Ramos (cell line): Measurements from ENCODE around the gene HSD17B1.

Experiments
- in situ Hi-C: fragments of 300-500 bp; cut with MboI; formaldehyde crosslinking; loops from one replicate; pipeline ENCODE4 v1.14.3; 2022; ENCODE audit warnings: low sequenced_read_pairs; ENCODE audit not compliant: unreplicated experiment

Gene HSD17B1

DNA sequence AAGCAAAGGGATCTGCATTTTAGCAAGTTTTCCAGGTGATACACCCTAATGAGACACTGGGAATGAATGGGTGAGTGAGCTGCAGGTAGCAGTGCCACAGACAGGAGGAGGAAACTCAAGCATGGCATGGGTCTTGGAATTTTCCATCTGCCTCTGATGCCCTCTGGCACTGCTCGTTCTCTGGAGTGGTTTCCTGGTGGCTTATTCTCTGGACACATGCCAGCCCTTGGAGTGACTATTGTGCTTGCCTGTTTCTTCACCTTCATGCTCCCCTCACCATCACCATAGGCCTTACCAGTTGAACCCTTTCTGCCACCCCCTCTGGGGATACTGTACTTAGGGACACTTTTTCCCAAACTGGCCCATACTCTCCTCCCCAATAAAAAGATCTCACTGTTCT, 10.8 kb downstream of the HSD17B1 start:
- in situ Hi-C loops = no loop called here

DNA sequence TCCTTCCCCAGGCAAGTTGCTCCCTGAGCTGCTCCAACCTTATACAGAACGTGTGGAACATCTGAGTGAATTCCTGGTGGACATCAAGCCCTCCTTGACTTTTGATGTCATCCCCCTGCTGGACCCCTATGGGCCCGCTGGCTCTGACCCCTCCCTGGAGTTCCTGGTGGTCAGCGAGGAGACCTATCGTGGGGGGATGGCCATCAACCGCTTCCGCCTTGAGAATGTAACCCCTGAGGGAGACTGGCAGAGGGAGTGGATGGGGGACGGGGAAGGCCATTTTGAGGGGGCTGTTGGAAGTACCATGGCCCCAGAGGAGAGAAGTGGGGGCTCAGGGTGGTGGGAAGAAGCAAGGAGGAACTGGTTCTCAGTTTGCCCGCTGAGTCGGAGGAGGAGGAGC, 11.2 kb downstream of the HSD17B1 start:
- in situ Hi-C loops = no loop called here

DNA sequence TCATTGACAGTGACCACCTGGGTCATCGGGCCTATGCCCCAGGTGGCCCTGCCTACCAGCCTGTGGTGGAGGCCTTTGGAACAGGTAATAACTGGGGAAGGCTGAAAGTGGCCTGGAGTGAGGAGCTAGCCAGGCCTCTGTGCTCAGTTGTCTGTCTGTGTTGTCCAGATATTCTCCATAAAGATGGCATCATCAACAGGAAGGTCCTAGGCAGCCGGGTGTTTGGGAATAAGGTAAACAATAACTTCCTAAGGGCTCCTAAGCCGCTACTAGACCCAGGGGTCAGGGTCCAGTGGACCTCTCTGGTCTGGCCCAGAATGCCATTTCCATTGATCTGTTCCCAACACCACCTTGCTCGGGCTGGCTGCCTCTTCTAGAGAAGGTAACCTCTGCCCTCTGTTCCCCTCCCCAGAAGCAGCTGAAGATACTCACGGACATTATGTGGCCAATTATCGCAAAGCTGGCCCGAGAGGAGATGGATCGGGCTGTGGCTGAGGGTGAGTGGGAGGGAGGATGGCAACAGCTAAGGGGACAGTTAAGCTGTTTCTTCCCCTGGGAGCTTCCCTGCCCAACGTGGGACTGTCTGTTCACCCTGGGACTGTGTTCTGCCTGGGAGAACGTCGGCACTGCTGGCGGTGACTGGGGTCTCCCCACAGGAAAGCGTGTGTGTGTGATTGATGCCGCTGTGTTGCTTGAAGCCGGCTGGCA, 12.2 kb downstream of the HSD17B1 start:
- in situ Hi-C loops = no loop called here

DNA sequence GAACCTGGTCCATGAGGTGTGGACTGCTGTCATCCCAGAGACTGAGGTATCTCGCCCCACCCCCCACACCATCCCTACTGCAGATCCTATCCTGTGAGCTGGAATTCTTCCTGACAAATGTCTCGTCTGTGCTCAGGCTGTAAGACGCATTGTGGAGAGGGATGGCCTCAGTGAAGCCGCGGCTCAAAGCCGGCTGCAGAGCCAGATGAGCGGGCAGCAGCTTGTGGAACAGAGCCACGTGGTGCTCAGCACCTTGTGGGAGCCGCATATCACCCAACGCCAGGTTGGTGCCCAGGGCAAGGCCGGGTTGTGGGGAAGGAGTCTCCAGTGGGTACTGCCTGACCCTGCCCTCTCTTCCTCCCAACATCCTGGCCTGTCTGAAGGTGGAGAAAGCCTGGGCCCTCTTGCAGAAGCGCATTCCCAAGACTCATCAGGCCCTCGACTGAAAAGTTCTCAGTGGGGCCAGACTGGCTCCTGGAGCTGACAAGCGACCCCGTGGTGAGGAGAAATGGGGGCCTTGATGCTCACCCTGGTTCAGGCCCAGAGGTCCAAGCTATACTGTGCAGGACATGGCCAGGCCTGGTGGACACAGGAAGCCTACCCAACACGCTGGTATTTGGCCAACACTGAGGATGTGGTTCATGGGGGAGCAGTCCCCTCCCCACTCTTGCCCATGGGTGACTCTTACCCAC, 12.9 kb downstream of the HSD17B1 start:
- in situ Hi-C loops = no loop called here

DNA sequence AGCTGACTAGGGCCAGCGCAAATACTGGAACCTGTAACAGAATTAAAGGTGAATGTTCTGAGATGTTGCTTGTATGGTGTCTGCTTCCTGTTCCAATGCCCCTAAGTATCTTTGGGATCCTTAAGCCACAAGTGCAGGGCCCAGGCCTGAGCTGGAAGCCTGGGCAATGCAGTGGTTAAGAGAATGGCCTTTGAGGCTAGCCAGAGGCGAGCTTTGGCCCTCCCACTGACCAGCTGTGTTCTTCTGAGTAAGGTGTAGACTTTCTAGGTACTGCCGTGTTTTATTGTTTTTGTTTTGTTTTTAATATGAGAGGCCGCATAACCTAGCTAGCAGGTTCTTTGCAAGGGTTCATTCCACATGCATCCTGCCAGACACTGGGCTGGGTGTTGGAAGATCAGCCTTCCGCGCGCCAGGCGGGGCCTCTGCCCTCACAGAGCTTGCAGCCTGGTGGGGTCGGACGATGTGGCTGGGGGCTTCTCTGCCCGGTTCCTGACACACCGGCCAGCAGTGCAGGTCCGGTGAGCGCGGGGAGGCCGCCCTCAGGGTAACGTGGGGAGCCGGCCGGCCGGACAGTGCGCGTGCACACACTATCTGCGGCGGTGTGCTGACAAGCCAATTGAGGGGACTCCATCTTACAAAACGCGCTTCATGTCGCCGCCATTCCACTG, 13.6 kb downstream of the HSD17B1 start:
- in situ Hi-C loops = no loop called here

DNA sequence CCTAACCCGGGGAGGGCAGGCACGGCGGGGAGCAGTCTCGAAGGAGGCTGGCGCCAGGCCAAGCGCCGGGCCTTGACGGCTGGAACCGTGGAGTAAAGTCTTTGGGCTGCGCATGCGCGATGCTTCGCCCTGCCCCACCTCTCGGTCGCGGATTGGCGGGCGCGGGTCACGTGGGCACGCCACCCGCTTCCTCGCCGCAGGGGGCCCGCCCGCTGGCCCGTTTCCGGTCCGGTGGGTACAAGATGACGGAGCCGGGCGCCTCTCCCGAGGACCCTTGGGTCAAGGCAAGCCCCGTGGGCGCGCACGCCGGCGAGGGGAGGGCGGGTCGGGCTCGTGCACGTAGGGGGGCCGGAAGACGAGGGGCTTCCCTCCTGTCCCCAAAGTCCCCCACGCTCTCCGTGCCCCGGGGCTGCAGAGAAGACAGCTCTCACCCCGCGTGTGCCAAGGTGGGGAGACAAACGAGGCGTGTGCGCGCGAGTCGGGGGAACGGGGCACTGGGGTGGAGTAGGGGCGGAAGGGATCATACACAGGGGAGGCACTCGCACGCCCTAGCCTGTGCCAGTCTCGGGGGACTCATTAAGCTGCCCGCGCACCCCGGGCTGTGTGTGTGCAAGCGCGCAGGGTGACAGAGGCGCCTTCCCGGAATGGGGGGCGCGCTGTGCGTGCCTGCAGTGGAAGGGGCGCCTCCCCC, 14.3 kb downstream of the HSD17B1 start, which contains the start of gene MLX:
Gene MLX, plus strand, starts transcription at position 218 of the 691 bp plus-strand sequence. Its CDS starts 25 bp downstream, at position 243.
- in situ Hi-C loops = no loop called here

DNA sequence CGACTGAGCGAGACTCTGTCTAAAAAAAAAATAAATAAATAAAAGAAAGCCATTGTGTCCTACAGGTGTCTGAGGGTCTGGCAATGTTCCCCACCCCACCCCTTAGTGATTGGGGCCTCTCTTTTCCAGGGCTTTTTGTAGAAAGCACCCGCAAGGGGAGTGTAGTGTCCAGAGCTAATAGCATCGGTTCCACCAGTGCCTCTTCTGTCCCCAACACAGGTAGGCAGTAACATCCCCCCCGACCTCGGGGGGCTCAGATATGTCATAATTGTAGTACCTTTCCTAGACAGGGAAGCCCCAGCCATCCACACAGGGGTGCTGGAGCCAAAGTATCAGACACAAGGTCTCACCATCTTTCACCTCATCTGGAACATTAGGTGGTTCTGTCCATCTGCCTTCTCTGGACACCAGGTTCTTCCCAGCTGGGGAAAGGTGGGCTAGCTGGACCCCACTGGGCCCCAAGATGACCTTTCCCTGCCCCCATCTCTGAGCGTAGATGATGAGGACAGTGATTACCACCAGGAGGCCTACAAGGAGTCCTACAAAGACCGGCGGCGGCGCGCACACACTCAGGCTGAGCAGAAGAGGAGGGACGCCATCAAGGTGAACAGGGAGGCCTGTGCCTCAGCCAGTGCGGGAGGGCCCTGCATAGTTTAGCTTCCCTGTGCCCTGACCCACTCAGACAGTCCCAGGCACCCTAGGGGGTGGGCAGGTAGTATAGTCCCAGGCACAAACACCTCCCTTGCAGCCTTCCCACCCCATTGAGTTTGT, 15.8 kb downstream of the HSD17B1 start:
- in situ Hi-C loops = no loop called here

DNA sequence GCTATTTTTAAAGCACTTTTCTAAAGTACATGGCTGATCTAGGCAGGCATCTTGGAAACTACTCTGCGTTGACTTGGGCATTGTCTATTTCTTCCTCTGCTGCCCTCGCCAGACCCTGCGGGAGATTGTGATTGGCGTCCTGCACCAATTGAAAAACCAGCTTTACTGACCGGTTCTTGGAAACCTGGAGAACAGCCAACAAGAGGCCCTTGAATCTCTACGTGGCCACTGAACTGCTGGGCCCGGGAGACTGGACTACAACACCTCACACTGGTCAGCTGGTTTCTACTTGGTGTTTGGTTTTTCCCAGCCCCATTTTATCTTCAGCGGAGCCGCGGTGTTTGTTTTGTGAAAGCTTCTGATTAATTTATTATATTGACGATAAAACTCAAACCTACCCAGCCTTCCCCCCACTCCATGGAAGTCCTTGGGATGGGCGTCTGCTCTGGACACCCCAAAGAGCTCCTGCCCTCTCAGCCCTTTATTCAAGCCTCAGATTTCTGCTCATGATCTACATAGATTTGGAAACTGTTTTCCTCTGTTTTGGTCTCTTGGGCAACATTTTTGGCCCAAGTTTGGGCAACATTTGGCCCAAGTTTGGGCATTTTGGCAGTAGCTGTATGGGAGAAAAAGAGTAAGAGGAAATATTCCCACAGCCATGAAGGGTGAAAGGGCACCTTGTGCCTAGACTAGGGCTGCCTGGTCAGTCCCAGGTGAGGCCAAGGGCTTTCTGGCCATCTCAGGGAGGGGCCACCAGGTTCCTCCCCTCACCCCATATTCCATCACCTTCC, 18.9 kb downstream of the HSD17B1 start:
- in situ Hi-C loops = loop anchor here (10.0 kb wide), 2 partner anchors 193 to 413 kb away; partner anchors contain the start of genes PTGES3L, RAMP2 and RUNDC1

DNA sequence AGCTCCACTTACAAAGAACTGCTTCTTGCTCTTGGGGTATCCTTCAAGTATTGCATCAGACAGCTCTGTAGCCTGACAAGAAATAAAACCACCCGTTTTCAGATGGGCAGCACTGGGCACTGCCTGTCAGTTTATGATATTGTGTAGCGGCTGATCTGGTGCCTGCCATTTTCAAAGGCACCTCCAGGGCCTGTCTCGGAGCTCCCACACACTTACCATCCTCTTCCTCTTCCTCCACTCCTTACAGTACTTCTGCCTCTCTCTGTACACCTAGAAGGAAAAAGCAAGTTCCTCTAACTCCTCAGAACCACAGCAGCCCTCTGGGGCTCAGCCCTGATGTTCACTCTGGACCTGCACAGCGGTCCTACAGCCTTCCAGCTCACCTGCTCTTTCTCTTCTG, 20.4 kb downstream of the HSD17B1 start:
- in situ Hi-C loops = loop anchor here (10.0 kb wide), 2 partner anchors 192 to 412 kb away; partner anchors contain the start of genes PTGES3L, RAMP2 and RUNDC1

DNA sequence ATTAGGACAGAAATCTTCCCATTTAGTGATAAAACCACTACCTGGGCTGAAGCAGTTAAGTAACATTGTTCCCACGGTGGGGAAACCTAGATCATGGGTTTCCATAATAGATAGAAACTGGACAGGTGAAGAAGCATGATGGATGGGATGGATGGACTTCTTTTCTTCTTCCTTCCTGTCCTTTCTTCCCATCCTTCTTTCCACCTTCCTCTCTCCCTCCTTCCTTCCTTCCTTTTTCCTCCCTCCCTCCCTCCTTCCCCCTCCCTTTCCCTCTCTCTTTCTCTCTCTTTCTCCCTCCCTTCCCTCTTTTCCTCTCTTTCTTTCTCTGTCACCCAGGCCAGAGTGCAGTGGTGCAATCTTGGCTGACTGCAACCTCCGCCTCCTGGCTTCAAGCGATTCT, 21.7 kb downstream of the HSD17B1 start:
- in situ Hi-C loops = loop anchor here (10.0 kb wide), 2 partner anchors 190 to 410 kb away; partner anchors contain the start of genes PTGES3L, RAMP2 and RUNDC1

DNA sequence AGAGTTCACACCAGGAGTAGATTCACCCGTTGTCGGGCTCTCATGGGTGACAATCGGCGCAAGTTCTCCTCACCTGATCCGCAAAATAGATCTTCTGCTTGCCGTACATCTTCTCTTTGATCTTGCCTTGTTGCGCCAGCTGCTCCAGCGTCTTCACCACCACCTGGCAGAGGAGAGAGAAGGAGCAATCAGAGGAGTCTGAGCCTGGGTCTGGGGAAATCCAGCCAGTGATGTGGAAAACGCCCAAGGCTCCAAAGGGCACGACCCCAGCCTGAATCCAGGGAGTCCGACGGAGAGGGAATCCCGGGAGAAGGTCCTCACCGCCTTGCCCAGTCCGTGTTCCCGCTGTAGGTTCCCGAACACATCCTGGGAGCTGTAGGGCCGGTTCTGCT, 24.4 kb downstream of the HSD17B1 start:
- in situ Hi-C loops = loop anchor here (5.0 to 25.0 kb wide), 4 partner anchors 105 to 785 kb away; partner anchors contain the start of genes CCR10, CNTNAP1, PTGES3L and RAMP2

DNA sequence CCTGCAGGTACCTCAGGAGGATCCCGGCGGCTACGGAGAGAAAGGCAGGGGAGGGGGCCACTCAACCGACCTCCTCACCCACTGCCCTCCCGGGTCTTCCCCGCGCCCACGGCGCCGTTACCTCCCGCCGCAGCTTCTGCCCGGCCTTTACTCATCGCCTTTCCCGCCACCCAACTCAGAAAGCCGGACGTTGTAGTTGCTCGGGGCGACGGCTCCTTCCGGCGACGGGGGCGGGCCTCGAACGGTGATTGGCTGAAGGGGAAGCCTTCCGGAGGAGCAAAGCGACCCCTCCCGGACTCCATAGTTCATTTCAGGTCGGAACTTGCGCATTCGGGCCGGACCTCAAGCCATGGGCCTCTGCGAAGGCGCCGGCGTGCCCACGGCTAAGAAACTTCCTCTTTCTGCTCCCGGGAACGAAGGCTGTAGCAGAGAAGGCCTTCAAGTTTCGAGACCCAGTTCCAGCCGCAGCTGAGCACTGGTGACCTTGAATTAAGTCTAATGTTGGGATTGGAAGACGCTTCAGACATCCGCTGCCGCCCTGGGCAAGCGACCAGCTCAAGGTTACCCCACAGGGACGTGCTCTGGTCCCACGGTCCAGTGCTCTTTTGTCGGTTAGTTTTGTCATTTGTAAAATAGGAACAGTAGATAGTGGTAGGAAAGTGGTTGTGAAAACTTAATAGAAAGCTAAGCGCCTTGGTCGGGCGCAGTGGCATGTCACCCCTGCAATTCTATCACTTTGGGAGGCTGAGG, 25.0 kb downstream of the HSD17B1 start, which contains the start of gene PSMC3IP:
Gene PSMC3IP, minus strand, starts transcription at position 198 of the 750 bp plus-strand sequence. Its CDS starts 43 bp downstream, at position 155.
- in situ Hi-C loops = loop anchor here (5.0 to 25.0 kb wide), 4 partner anchors 105 to 785 kb away; partner anchors contain the start of genes CCR10, CNTNAP1, PTGES3L and RAMP2

DNA sequence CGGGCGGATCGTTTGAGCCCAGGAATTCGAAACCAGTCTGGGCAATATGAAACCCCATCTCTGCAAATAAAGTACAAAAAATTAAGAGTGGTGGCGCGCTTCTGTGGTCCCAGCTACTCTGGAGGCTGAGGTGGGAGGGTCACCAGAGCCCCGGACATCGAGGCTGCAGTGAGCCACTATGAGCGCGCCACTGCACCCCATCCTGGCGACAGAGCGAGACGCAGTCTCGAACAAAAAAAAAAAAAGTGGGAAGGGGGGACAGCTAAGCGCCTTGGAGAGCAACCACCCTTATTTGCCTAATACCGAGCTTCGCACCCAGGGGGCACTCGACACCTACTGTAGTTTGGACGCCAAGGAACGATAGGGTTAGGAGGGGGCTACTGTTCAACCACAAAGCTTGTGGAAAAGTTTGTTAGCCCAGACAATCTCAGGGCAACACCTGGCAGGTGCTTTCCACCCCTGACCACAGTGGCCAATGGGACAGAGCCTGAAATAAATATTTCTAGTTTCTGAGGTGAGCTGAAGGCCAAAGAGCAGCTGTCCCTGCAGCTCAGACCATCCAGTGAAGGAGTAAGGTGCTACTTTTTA, 25.7 kb downstream of the HSD17B1 start:
- in situ Hi-C loops = loop anchor here (5.0 to 25.0 kb wide), 4 partner anchors 104 to 784 kb away; partner anchors contain the start of genes CCR10, CNTNAP1, PTGES3L and RAMP2

DNA sequence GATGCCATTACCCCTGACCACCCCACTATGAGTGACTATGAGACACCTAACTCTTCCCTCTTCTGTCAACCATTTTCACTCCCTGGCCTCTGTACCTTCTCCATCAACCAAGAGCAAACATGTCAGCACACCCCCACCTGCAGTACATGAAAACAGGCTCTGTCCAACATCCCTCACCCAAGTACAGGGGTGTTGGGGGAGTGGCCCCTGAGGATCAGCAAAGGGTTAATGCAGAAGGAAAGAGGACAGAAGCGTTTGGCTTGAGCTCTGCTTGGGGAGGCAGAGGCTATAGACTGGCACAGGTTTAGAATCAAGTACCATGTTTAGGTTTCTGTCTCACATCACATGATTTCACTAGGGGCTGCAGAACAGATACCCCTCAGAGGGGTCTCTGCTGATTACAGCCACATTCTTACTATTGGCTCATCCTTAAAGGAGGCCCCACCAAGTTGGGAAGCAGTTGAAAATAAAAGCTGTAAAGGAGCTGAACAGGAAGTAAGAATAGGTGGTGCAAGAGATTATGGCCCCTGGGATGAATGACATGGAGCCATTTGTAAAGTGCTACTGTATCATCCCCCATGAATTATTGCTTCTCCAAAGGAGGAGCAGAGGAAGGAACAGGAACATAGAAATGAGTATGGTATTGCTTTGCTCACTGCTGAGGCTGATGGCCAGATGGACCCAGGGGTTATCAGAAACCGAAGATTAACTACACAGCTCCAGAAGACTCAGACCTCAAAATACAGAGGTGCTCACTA, 27.2 kb downstream of the HSD17B1 start:
- in situ Hi-C loops = loop anchor here (5.0 to 25.0 kb wide), 4 partner anchors 102 to 782 kb away; partner anchors contain the start of genes CCR10, CNTNAP1, PTGES3L and RAMP2

DNA sequence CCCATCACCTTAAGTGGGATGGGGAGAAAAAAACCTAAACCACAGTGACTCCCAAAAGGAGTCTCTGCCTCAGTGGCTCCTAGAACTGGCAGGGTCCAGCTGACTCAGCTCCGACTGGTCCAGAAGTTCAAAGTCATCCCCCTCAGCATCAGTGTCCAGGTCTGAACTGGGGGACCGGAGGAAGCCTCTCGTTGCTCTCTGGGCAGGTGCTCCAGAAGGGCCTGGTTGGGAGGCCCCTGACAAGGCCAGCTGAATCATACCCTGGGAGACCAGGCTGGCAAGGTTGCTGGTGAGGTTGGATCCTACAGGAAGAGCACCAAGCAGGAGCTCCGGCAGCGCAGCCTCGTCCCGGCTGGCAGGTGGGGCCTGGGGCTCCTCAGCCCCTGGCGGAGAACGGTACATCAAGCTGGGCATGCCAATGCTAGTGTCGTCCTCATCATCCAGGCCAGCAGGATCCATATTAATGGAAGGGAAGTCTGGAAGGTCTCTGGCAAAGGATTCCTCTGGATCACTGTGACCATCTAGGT, 29.1 kb downstream of the HSD17B1 start:
- in situ Hi-C loops = loop anchor here (25.0 kb wide), 1 partner anchor 780 kb away; no protein-coding TSS in a partner anchor

DNA sequence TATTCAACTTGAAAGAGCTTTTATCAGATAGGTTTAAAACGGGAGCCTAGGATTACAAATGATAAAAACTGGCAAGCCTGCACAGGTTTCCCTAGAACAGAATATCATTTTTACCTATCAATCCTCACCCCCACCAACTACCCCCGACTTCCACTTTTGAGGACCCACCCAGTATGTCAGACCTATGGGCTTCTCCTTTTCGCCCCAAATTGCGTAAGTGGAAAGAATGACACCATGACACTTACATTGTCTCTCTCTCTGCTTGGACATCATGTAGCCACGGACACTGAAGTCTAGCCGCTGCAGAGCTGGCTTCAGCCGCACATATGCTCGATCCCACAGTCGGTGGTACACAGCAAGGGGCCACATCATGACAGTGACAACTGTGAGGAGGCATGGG, 32.2 kb downstream of the HSD17B1 start:
- in situ Hi-C loops = loop anchor here (25.0 kb wide), 1 partner anchor 777 kb away; no protein-coding TSS in a partner anchor
